H9 (cell line): ENCODE data around the gene SLC24A3. TPM values are rescaled to one million over a fixed set of nuclear protein-coding genes. Genes with fewer than 3 reads are reported as not detected.

Source experiments
- DNase-seq: peaks from one replicate; pipeline ENCODE4 v3.0.0-alpha.2; 2017
- H2AFZ ChIP-seq: one replicate; pipeline ENCODE4 v1.6.1; 2013; ENCODE audit warnings: mild to moderate bottlenecking, low read length, control low read depth, moderate library complexity
- H2AK5ac ChIP-seq: 2 replicates; pipeline ENCODE4 v1.6.1; 2013; ENCODE audit warnings: low read length, control low read depth, mixed read lengths; ENCODE audit not compliant: insufficient read length
- H2BK120ac ChIP-seq: one replicate; pipeline ENCODE4 v1.6.1; 2013; ENCODE audit warnings: low read depth, mild to moderate bottlenecking, low read length, control low read depth, inconsistent platforms; ENCODE audit not compliant: poor library complexity, severe bottlenecking
- H2BK12ac ChIP-seq: 2 replicates; pipeline ENCODE4 v1.6.1; 2013; ENCODE audit warnings: low read length, control low read depth, mixed read lengths, low read depth; ENCODE audit not compliant: insufficient read length
- H2BK15ac ChIP-seq: 2 replicates; pipeline ENCODE4 v1.6.1; 2013; ENCODE audit warnings: low read depth, low read length, control low read depth
- H2BK20ac ChIP-seq: one replicate; pipeline ENCODE4 v1.6.1; 2013; ENCODE audit warnings: low read depth, mild to moderate bottlenecking, low read length, control low read depth, inconsistent platforms; ENCODE audit not compliant: poor library complexity, severe bottlenecking
- H2BK5ac ChIP-seq: 2 replicates; pipeline ENCODE4 v1.6.1; 2013; ENCODE audit warnings: low read length, control low read depth, mixed read lengths; ENCODE audit not compliant: insufficient read length
- H3K14ac ChIP-seq: 2 replicates; pipeline ENCODE4 v1.6.1; 2013; ENCODE audit warnings: low read length, control low read depth; ENCODE audit not compliant: insufficient read depth
- H3K18ac ChIP-seq: 2 replicates; pipeline ENCODE4 v1.6.1; 2013; ENCODE audit warnings: low read depth, mild to moderate bottlenecking, mixed read lengths, low read length, control low read depth; ENCODE audit not compliant: insufficient read length
- H3K23ac ChIP-seq: 2 replicates; pipeline ENCODE4 v1.6.1; 2013; ENCODE audit warnings: low read length, control low read depth, mixed read lengths, low read depth; ENCODE audit not compliant: insufficient read length
- H3K23me2 ChIP-seq: 2 replicates; pipeline ENCODE4 v1.6.1; 2013; ENCODE audit warnings: low read depth, mild to moderate bottlenecking, mixed read lengths, low read length, control low read depth; ENCODE audit not compliant: insufficient read length, poor library complexity, severe bottlenecking
- H3K27ac ChIP-seq: 2 replicates; pipeline ENCODE4 v1.5.1; 2013; ENCODE audit warnings: low read length, control low read depth, mixed read lengths, low read depth; ENCODE audit not compliant: insufficient read length
- H3K27me3 ChIP-seq: 2 replicates; pipeline ENCODE4 v1.6.1; 2013; ENCODE audit warnings: low read length, control low read depth, inconsistent platforms; ENCODE audit not compliant: insufficient read depth
- H3K4ac ChIP-seq: 2 replicates; pipeline ENCODE4 v1.6.1; 2013; ENCODE audit warnings: low read depth, mild to moderate bottlenecking, control low read depth, inconsistent platforms, low read length, moderate library complexity
- H3K4me1 ChIP-seq: 2 replicates; pipeline ENCODE4 v1.6.1; 2013; ENCODE audit warnings: low read length, control low read depth, inconsistent platforms; ENCODE audit not compliant: insufficient read depth
- H3K4me2 ChIP-seq: 2 replicates; pipeline ENCODE4 v1.6.1; 2013; ENCODE audit warnings: low read length, control low read depth, mixed read lengths; ENCODE audit not compliant: insufficient read length, insufficient read depth
- H3K56ac ChIP-seq: 2 replicates; pipeline ENCODE4 v1.6.1; 2013; ENCODE audit warnings: low read depth, mild to moderate bottlenecking, mixed read lengths, low read length, control low read depth; ENCODE audit not compliant: insufficient read length
- H3K79me1 ChIP-seq: 2 replicates; pipeline ENCODE4 v1.6.1; 2013; ENCODE audit warnings: low read depth, mild to moderate bottlenecking, moderate library complexity, low read length, control low read depth, inconsistent platforms; ENCODE audit not compliant: insufficient read depth, poor library complexity, severe bottlenecking
- H3K79me2 ChIP-seq: 2 replicates; pipeline ENCODE4 v1.6.1; 2013; ENCODE audit warnings: low read length, control low read depth, inconsistent platforms; ENCODE audit not compliant: insufficient read depth
- H3K9ac ChIP-seq: 2 replicates; pipeline ENCODE4 v1.6.1; 2013; ENCODE audit warnings: low read length, control low read depth, mixed read lengths; ENCODE audit not compliant: insufficient read length; ENCODE audit errors: extremely low read depth
- H3K9me3 ChIP-seq: one replicate; pipeline ENCODE4 v1.6.1; 2013; ENCODE audit warnings: low read depth, low read length, inconsistent platforms; ENCODE audit not compliant: control insufficient read depth
- H3T11ph ChIP-seq: one replicate; pipeline ENCODE4 v1.6.1; 2013; ENCODE audit warnings: mild to moderate bottlenecking, low read length, control low read depth, inconsistent platforms
- H4K20me1 ChIP-seq: one replicate; pipeline ENCODE4 v1.6.1; 2013; ENCODE audit not compliant: control insufficient read depth, insufficient read length, insufficient read depth
- H4K5ac ChIP-seq: 2 replicates; pipeline ENCODE4 v1.6.1; 2013; ENCODE audit warnings: low read depth, mild to moderate bottlenecking, mixed read lengths, low read length, control low read depth; ENCODE audit not compliant: insufficient read length
- H4K8ac ChIP-seq: replicated peaks from 2 replicates; pipeline ENCODE4 v1.6.1; 2013; ENCODE audit warnings: low read length, control low read depth, mixed read lengths, low read depth; ENCODE audit not compliant: insufficient read length
- H4K91ac ChIP-seq: 2 replicates; pipeline ENCODE4 v1.6.1; 2013; ENCODE audit warnings: low read depth, mild to moderate bottlenecking, moderate library complexity, mixed read lengths, low read length, control low read depth; ENCODE audit not compliant: insufficient read length
- H3K27ac Mint-ChIP-seq, 3 experiments: 2 replicates in 2 of 3; 3 replicates in 1 of 3; pipeline ENCODE4 v1.8.0; 2020 to 2021; ENCODE audit warnings: mixed read lengths in 3 of 3, mild to moderate bottlenecking in 1 of 3, moderate library complexity in 1 of 3
- H3K27me3 Mint-ChIP-seq: 2 replicates; pipeline ENCODE4 v1.8.0; 2021; ENCODE audit warnings: low read depth, mild to moderate bottlenecking, moderate library complexity, mixed read lengths
- H3K36me3 Mint-ChIP-seq, 3 experiments: 2 replicates in 2 of 3; 3 replicates in 1 of 3; pipeline ENCODE4 v1.8.0; 2020 to 2021; ENCODE audit warnings: low read depth in 3 of 3, mixed read lengths in 3 of 3; ENCODE audit not compliant: insufficient read depth in 1 of 3
- H3K4me1 Mint-ChIP-seq, 2 experiments: 2 replicates each; pipeline ENCODE4 v1.8.0; 2020; ENCODE audit warnings: mixed read lengths in 2 of 2
- H3K4me3 Mint-ChIP-seq, 2 experiments: 2 replicates in 1 of 2; 3 replicates in 1 of 2; pipeline ENCODE4 v1.8.0; 2020 to 2021; ENCODE audit warnings: mild to moderate bottlenecking in 2 of 2, mixed read lengths in 2 of 2, moderate library complexity in 1 of 2
- H3K9me3 Mint-ChIP-seq, 2 experiments: 2 replicates in 1 of 2; 3 replicates in 1 of 2; pipeline ENCODE4 v1.8.0; 2020; ENCODE audit warnings: mild to moderate bottlenecking in 2 of 2, mixed read lengths in 2 of 2, moderate library complexity in 1 of 2
- CTCF ChIP-seq: fragments of 200-600 bp; sonication (generic); conservative IDR thresholded peaks from 3 replicates; pipeline ENCODE4 v1.8.0; 2021; ENCODE audit warnings: antibody characterized with exemption, mild to moderate bottlenecking
- WGBS: extraction: QIAGEN DNeasy Blood & Tissue Kit; methylation state at CpG from one replicate; pipeline ENCODE4 v1.1.7; 2013; ENCODE audit warnings: missing lambda C conversion rate, low lambda C conversion rate, mixed read lengths; ENCODE audit not compliant: insufficient read length; ENCODE audit errors: extremely low coverage; 5-methylcytosine and 5-hydroxymethylcytosine counted together
- total RNA-seq: library from RNA; stranded (reverse); gene quantifications from 2 replicates; pipeline ENCODE4 v1.2.1, GENCODE V29; 2021

Gene SLC24A3
- total RNA-seq, 1 experiment from 2014 or later, result 0.83 TPM

- peaks cover 4% of the 10 kb centered on the region for H3K27me3 Mint-ChIP-seq
Measured at GRCh38 chr20:19298652-19299051, 86.2 kb downstream of the SLC24A3 start.

More at GRCh38 chr20:19298652-19299051, 86.2 kb downstream of the SLC24A3 start:
- Histone ChIP-seq H4K91ac (no peak overlapping the region), H3K9ac (no peak overlapping the region), H3K4me2 (no peak overlapping the region), H3K4ac (no peak overlapping the region), H2AFZ (no peak overlapping the region), H4K20me1 (no peaks in the 10 kb centered on the region), H2BK5ac (no peak overlapping the region), H4K5ac (no peak overlapping the region), H2BK12ac (no peak overlapping the region), H3T11ph (no peak overlapping the region), H3K79me1 (no peaks in the 10 kb centered on the region), H3K23ac (no peak overlapping the region), H3K27ac (no peak overlapping the region), H2AK5ac (no peak overlapping the region), H3K9me3 (no peaks in the 10 kb centered on the region), H2BK120ac (no peak overlapping the region), H3K18ac (no peak overlapping the region), H2BK15ac (no peak overlapping the region), H3K4me1 (no peaks in the 10 kb centered on the region), H2BK20ac (no peak overlapping the region), H3K56ac (no peak overlapping the region), H4K8ac (no peak overlapping the region), H3K14ac (no peak overlapping the region), H3K23me2 (no peaks in the 10 kb centered on the region), H3K27me3 (no peaks in the 10 kb centered on the region), H3K79me2 (no peaks in the 10 kb centered on the region)
- DNase-seq, result no peak
- Mint-ChIP-seq H3K4me1 (peaks cover 3 to 4% of the 10 kb centered on the region in 2 experiments; a peak in 3 of 4 replicates), H3K4me3 (no peak overlapping the region), H3K36me3 (peaks cover 0 to 8% (median 0%) of the 10 kb centered on the region in 3 experiments; a peak in 3 of 7 replicates), H3K27ac (no peak overlapping the region), H3K9me3 (peaks cover 7 to 10% of the 10 kb centered on the region in 2 experiments)
- WGBS, result no CpG with 5 or more reads among the region's 3 CpGs
- no peak for TF ChIP-seq CTCF
